ENCODE measurements around the gene CAMK4. TPM values are rescaled to one million over a fixed set of nuclear protein-coding genes. Genes with fewer than 3 reads are reported as not detected.
"Not testable (repeated sequence)": the region's sequence is repeated elsewhere in the genome, so short reads cannot be mapped to it uniquely, and the experiment has no call there.

The CAMK4 gene
- total and polyA plus RNA-seq, 2 experiments from 2014 or later = 4.2 to 7.3 TPM

DNA sequence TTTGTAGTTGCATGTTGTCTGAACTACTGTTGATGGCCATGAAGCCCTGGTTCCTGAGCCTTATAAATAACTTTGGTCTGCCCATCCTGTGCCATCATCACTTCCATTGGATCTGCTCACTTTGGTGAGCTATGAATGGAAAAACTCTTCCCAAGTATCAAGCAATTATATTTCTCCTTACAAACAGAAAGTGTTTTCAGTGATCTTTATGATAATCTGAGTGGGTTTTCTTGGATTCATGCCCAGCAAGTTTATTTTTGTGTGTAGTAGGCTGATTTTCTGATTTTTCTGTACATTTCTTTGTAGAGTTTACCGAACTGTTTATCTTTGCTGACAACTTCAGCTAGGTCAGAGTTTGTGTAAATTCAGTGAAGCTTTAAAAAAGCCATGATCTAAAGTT is 31.0 kb downstream of the CAMK4 start (continued):
- TF ChIP-seq, protein P1, sequence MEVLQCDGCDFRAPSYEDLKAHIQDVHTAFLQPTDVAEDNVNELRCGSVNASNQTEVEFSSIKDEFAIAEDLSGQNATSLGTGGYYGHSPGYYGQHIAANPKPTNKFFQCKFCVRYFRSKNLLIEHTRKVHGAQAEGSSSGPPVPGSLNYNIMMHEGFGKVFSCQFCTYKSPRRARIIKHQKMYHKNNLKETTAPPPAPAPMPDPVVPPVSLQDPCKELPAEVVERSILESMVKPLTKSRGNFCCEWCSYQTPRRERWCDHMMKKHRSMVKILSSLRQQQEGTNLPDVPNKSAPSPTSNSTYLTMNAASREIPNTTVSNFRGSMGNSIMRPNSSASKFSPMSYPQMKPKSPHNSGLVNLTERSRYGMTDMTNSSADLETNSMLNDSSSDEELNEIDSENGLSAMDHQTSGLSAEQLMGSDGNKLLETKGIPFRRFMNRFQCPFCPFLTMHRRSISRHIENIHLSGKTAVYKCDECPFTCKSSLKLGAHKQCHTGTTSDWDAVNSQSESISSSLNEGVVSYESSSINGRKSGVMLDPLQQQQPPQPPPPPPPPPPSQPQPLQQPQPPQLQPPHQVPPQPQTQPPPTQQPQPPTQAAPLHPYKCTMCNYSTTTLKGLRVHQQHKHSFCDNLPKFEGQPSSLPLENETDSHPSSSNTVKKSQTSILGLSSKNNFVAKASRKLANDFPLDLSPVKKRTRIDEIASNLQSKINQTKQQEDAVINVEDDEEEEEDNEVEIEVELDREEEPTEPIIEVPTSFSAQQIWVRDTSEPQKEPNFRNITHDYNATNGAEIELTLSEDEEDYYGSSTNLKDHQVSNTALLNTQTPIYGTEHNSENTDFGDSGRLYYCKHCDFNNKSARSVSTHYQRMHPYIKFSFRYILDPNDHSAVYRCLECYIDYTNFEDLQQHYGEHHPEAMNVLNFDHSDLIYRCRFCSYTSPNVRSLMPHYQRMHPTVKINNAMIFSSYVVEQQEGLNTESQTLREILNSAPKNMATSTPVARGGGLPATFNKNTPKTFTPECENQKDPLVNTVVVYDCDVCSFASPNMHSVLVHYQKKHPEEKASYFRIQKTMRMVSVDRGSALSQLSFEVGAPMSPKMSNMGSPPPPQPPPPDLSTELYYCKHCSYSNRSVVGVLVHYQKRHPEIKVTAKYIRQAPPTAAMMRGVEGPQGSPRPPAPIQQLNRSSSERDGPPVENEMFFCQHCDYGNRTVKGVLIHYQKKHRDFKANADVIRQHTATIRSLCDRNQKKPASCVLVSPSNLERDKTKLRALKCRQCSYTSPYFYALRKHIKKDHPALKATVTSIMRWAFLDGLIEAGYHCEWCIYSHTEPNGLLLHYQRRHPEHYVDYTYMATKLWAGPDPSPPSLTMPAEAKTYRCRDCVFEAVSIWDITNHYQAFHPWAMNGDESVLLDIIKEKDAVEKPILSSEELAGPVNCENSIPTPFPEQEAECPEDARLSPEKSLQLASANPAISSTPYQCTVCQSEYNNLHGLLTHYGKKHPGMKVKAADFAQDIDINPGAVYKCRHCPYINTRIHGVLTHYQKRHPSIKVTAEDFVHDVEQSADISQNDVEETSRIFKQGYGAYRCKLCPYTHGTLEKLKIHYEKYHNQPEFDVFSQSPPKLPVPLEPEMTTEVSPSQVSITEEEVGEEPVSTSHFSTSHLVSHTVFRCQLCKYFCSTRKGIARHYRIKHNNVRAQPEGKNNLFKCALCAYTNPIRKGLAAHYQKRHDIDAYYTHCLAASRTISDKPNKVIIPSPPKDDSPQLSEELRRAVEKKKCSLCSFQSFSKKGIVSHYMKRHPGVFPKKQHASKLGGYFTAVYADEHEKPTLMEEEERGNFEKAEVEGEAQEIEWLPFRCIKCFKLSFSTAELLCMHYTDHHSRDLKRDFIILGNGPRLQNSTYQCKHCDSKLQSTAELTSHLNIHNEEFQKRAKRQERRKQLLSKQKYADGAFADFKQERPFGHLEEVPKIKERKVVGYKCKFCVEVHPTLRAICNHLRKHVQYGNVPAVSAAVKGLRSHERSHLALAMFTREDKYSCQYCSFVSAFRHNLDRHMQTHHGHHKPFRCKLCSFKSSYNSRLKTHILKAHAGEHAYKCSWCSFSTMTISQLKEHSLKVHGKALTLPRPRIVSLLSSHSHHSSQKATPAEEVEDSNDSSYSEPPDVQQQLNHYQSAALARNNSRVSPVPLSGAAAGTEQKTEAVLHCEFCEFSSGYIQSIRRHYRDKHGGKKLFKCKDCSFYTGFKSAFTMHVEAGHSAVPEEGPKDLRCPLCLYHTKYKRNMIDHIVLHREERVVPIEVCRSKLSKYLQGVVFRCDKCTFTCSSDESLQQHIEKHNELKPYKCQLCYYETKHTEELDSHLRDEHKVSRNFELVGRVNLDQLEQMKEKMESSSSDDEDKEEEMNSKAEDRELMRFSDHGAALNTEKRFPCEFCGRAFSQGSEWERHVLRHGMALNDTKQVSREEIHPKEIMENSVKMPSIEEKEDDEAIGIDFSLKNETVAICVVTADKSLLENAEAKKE (CRISPR knock-in tag; IDR thresholded peaks at IDR 0.05) = no peak
- TF ChIP-seq EZH2 (IDR thresholded peaks at IDR 0.05; ENCODE audit: low read depth, unreplicated experiment) = no peak
- TF ChIP-seq STAT1 (IDR thresholded peaks at IDR 0.05; ENCODE audit: unreplicated experiment) = no peak
- no peak for TF ChIP-seq ZNF331 (CRISPR knock-in tag; IDR thresholded peaks at IDR 0.05; ENCODE audit: low read depth)
- no peak for TF ChIP-seq EZH2phosphoT487 (IDR thresholded peaks at IDR 0.05; ENCODE audit: unreplicated experiment)
- no peak for TF ChIP-seq JUNB (IDR thresholded peaks at IDR 0.05; ENCODE audit: unreplicated experiment)

- DNase-seq (ENCODE audit: low spot score) = no peak
- Mint-ChIP-seq H3K4me3 (no peak overlapping the region), H3K36me3 (ENCODE audit: low read depth) (peaks cover 4% of the 10 kb centered on the region; the same call in 1 of the 3 replicates), H3K27ac (no peak overlapping the region), H3K9me3 (peaks cover 9% of the 10 kb centered on the region; the same call in 2 of the 3 replicates), H3K27me3 (ENCODE audit: insufficient read depth, low read depth, poor library complexity) (no peaks in the 10 kb centered on the region), H3K4me1 (no peaks in the 10 kb centered on the region)
- no peaks in the 10 kb centered on the region for H3K36me3 ChIP-seq (ENCODE audit: insufficient read depth)
- 0 out of 2 replicates have a peak, but pooled peaks cover 2% of the 10 kb centered on the region for H4K20me1 ChIP-seq (replicated peaks; ENCODE audit: insufficient read depth)
- no peaks in the 10 kb centered on the region for H3K4me1 ChIP-seq (ENCODE audit: insufficient read depth)
- H3K79me2 ChIP-seq (replicated peaks; ENCODE audit: insufficient read depth) = no peaks in the 10 kb centered on the region
- H3F3A ChIP-seq (replicated peaks; ENCODE audit: low read depth) = no peaks in the 10 kb centered on the region
- ATAC-seq = no peak
- no peak overlapping the region for H2AFZ ChIP-seq
- no peak overlapping the region for H3K4me2 ChIP-seq
- no peaks in the 10 kb centered on the region for H3K9me2 ChIP-seq (ENCODE audit: insufficient read depth)
- H3K27ac ChIP-seq (ENCODE audit: low read depth) = no peak overlapping the region
- peaks cover 14% of the 10 kb centered on the region for H3K27me3 ChIP-seq (ENCODE audit: insufficient read depth)
- no peak overlapping the region for H3K4me3 ChIP-seq
- TF ChIP-seq CREB1 (CRISPR knock-in tag; IDR thresholded peaks at IDR 0.05; ENCODE audit: low read depth) (no peak), NANOG (IDR thresholded peaks at IDR 0.05; ENCODE audit: borderline replicate concordance) (no peak)
Measured at GRCh38 chr5:111256128-111256527, 31.9 kb downstream of the CAMK4 start.

DNA sequence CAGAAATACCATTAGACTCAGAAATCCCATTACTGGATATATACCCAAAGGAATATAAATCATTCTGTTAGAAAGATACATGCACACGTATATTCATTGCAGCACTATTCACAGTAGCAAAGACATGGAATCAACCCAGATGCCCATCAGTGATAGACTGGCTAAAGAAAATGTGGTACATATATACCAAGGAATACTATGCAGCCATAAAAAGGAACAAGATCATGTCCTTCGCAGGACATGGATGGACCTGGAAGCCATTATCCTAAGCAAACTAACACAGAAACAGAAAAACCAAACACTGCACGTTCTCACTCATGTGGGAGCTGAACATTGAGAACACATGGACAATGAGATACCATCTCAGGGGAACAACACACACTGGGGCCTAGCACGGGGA is 33.4 kb downstream of the CAMK4 start:
- DNase-seq (ENCODE audit: low spot score) = not testable (repeated sequence)

More for the DNA sequence above, 33.4 kb downstream of the CAMK4 start:
- H3K79me2 ChIP-seq (replicated peaks; ENCODE audit: insufficient read depth); H3K27ac ChIP-seq (ENCODE audit: low read depth); H3K4me1 ChIP-seq (ENCODE audit: insufficient read depth); H3K36me3 Mint-ChIP-seq (ENCODE audit: low read depth); ATAC-seq; H3K4me3 Mint-ChIP-seq; H2AFZ ChIP-seq; H3K4me2 ChIP-seq; H3K4me3 ChIP-seq; H3K4me1 Mint-ChIP-seq; H3K9me2 ChIP-seq (ENCODE audit: insufficient read depth); H3K36me3 ChIP-seq (ENCODE audit: insufficient read depth); H4K20me1 ChIP-seq (replicated peaks; ENCODE audit: insufficient read depth); H3F3A ChIP-seq (replicated peaks; ENCODE audit: low read depth); H3K27me3 Mint-ChIP-seq (ENCODE audit: insufficient read depth, low read depth, poor library complexity); H3K9me3 Mint-ChIP-seq; H3K27ac Mint-ChIP-seq: not testable (repeated sequence)
- H3K27me3 ChIP-seq (ENCODE audit: insufficient read depth) = peaks cover 28% of the 10 kb centered on the region
